ENCODE measurements around the gene KRTAP5-5.
"Not testable (repeated sequence)": the region's sequence is repeated elsewhere in the genome, so short reads cannot be mapped to it uniquely, and the experiment has no call there.

Gene KRTAP5-5

GRCh38 chr11:1629326-1630185, at the start of gene KRTAP5-5:
Gene KRTAP5-5 (plus strand): TSS chr11:1629775. CDS start chr11:1629841, 66 bp downstream.
- H3K4me3 Mint-ChIP-seq = no peak within 1 kb of the TSS
- H3K36me3 Mint-ChIP-seq = no peaks in the 10 kb centered on the region
- H3K27ac Mint-ChIP-seq = no peak within 1 kb of the TSS
- ATAC-seq (replicated peaks) (no peak), DNase-seq (no peak)
- no peaks in the 10 kb centered on the region for H3K9me3 Mint-ChIP-seq
- peaks cover 3 to 7% of the 10 kb centered on the region in 2 donors for H3K4me1 Mint-ChIP-seq
- H3K27me3 Mint-ChIP-seq = peaks cover 45 to 55% of the 10 kb centered on the region in 2 donors

GRCh38 chr11:1581976-1582375, 47.6 kb upstream of the KRTAP5-5 start:
- Mint-ChIP-seq H3K4me3 (no peak overlapping the region), H3K9me3 (peaks cover 8% of the 10 kb centered on the region in 2 donors), H3K36me3 (peaks cover 3 to 4% of the 10 kb centered on the region in 2 donors), H3K4me1 (no peaks in the 10 kb centered on the region), H3K27ac (no peak overlapping the region), H3K27me3 (peaks cover 43 to 77% of the 10 kb centered on the region in 2 donors)
- no peak for DNase-seq
- no peak for ATAC-seq (replicated peaks)

GRCh38 chr11:1582909-1583308, 46.7 kb upstream of the KRTAP5-5 start:
- H3K36me3 Mint-ChIP-seq; H3K27ac Mint-ChIP-seq; H3K4me1 Mint-ChIP-seq; H3K9me3 Mint-ChIP-seq; DNase-seq; ATAC-seq (replicated peaks); H3K4me3 Mint-ChIP-seq: not testable (repeated sequence)
- peaks cover 46 to 79% of the 10 kb centered on the region in 2 donors for H3K27me3 Mint-ChIP-seq

DNA sequence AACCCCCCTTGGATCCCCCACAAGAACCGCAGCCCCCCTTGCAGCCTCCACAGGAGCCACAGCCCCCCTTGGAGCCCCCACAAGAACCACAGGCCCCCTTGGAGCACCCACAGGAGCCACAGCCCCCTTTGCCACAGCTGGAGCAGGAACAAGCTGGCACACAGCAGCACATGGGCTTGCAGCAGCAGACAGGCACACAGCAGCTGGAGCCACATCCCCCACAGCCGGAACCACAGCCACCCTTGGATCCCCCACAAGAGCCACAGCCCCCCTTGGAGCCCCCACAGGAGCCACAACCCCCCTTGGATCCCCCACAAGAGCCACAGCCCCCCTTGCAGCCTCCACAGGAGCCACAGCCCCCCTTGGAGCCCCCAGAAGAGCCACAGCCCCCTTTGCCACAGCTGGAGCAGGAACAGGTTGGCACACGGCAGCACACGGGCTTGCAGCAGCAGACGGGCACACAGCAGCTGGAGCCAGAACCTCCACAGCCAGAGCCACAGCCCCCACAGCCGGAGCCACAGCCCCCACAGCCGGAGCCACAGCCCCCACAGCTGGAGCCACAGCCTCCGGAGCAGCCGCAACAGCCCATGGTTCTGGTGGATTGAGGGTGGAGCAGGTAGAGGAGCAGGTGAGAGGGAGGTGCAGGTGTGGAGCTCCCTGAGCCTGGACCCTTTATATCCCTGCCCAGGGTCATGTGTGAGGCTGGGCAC, 44.8 kb upstream of the KRTAP5-5 start, which contains the start of gene KRTAP5-1:
KRTAP5-1 (minus strand) TSS at position 623 of the 710 bp plus-strand sequence; CDS start at position 589, 34 bp downstream.
- H3K4me1 Mint-ChIP-seq; H3K4me3 Mint-ChIP-seq; H3K27ac Mint-ChIP-seq; H3K9me3 Mint-ChIP-seq; DNase-seq; H3K36me3 Mint-ChIP-seq; ATAC-seq (replicated peaks): not testable (repeated sequence)
- H3K27me3 Mint-ChIP-seq = peaks cover 47 to 79% of the 10 kb centered on the region in 2 donors

DNA sequence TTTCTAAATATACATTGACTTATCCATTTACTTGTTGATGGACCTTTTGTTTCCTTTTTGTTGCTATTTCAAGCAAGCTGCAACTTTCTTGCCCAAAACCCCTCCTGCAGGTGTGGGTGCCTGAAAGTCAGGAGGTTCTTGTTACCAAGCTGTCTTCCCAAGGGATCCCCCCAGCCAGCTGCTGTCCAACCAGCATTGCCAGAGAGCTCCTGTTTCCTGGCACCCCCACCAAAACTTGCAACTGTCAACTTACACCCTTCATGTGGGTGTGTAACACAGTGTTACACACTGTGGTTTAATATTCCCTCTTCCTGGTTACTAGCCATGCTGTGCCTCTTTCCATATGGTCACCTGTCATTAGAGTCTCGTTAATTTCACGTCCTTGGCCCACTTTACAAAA, 42.9 kb upstream of the KRTAP5-5 start:
- DNase-seq (no peak), ATAC-seq (replicated peaks) (no peak)
- H3K4me1 Mint-ChIP-seq = peaks cover 5 to 6% of the 10 kb centered on the region in 2 donors
- peaks cover 4% of the 10 kb centered on the region in 2 donors for H3K36me3 Mint-ChIP-seq
- peak overlapping the region; percentile 21 for H3K27ac Mint-ChIP-seq
- peaks cover 0 to 3% of the 10 kb centered on the region in 2 donors for H3K9me3 Mint-ChIP-seq
- H3K4me3 Mint-ChIP-seq = no peak overlapping the region
- peaks cover 45 to 75% of the 10 kb centered on the region in 2 donors for H3K27me3 Mint-ChIP-seq

- H3K4me1 Mint-ChIP-seq; H3K36me3 Mint-ChIP-seq; DNase-seq; ATAC-seq (replicated peaks); H3K9me3 Mint-ChIP-seq: not testable (repeated sequence)
- H3K27ac Mint-ChIP-seq = peak overlapping the region; percentile 84
- H3K4me3 Mint-ChIP-seq = peak overlapping the region; percentile 15 to 61
- peaks cover 41 to 72% of the 10 kb centered on the region in 2 donors for H3K27me3 Mint-ChIP-seq
These were observed 40.2 kb upstream of the KRTAP5-5 start for GRCh38 chr11:1589191-1589963.

- peaks cover 0 to 3% of the 10 kb centered on the region in 2 donors for H3K9me3 Mint-ChIP-seq
- H3K4me3 Mint-ChIP-seq = no peak overlapping the region
- peaks cover 41 to 67% of the 10 kb centered on the region in 2 donors for H3K27me3 Mint-ChIP-seq
- H3K27ac Mint-ChIP-seq = peak overlapping the region; percentile 56
- H3K36me3 Mint-ChIP-seq = peaks cover 4% of the 10 kb centered on the region in 2 donors
- DNase-seq (no peak), ATAC-seq (replicated peaks) (no peak)
- H3K4me1 Mint-ChIP-seq = peaks cover 5 to 6% of the 10 kb centered on the region in 2 donors
These were observed 39.6 kb upstream of the KRTAP5-5 start for GRCh38 chr11:1589996-1590395.

GRCh38 chr11:1592628-1593027, 36.9 kb upstream of the KRTAP5-5 start:
- ATAC-seq (replicated peaks) (no peak), DNase-seq (no peak)
- peaks cover 55 to 70% of the 10 kb centered on the region in 2 donors for H3K27me3 Mint-ChIP-seq
- H3K4me1 Mint-ChIP-seq = peaks cover 5 to 10% of the 10 kb centered on the region in 2 donors
- H3K27ac Mint-ChIP-seq = no peak overlapping the region
- H3K4me3 Mint-ChIP-seq = no peak overlapping the region
- H3K36me3 Mint-ChIP-seq = peaks cover 4 to 7% of the 10 kb centered on the region in 2 donors
- peaks cover 0 to 3% of the 10 kb centered on the region in 2 donors for H3K9me3 Mint-ChIP-seq

GRCh38 chr11:1595994-1596575, 33.5 kb upstream of the KRTAP5-5 start:
- H3K9me3 Mint-ChIP-seq; H3K4me1 Mint-ChIP-seq; H3K27ac Mint-ChIP-seq; DNase-seq; ATAC-seq (replicated peaks); H3K36me3 Mint-ChIP-seq: not testable (repeated sequence)
- peaks cover 55 to 66% of the 10 kb centered on the region in 2 donors for H3K27me3 Mint-ChIP-seq
- H3K4me3 Mint-ChIP-seq = peak overlapping the region in 1 of 2 donors; percentile 33

GRCh38 chr11:1596576-1597121, 32.9 kb upstream of the KRTAP5-5 start:
- DNase-seq; H3K9me3 Mint-ChIP-seq; H3K27ac Mint-ChIP-seq; H3K36me3 Mint-ChIP-seq; H3K4me3 Mint-ChIP-seq; H3K4me1 Mint-ChIP-seq; ATAC-seq (replicated peaks): not testable (repeated sequence)
- H3K27me3 Mint-ChIP-seq = peaks cover 55 to 66% of the 10 kb centered on the region in 2 donors

GRCh38 chr11:1597331-1597993, 32.1 kb upstream of the KRTAP5-5 start:
- no peak for ATAC-seq (replicated peaks)
- H3K27ac Mint-ChIP-seq = no peak overlapping the region
- H3K4me3 Mint-ChIP-seq = no peak overlapping the region
- no peak for DNase-seq
- H3K27me3 Mint-ChIP-seq = peaks cover 54 to 66% of the 10 kb centered on the region in 2 donors
- H3K36me3 Mint-ChIP-seq = peaks cover 0 to 2% of the 10 kb centered on the region in 2 donors
- no peaks in the 10 kb centered on the region for H3K9me3 Mint-ChIP-seq
- peaks cover 0 to 5% of the 10 kb centered on the region in 2 donors for H3K4me1 Mint-ChIP-seq

DNA sequence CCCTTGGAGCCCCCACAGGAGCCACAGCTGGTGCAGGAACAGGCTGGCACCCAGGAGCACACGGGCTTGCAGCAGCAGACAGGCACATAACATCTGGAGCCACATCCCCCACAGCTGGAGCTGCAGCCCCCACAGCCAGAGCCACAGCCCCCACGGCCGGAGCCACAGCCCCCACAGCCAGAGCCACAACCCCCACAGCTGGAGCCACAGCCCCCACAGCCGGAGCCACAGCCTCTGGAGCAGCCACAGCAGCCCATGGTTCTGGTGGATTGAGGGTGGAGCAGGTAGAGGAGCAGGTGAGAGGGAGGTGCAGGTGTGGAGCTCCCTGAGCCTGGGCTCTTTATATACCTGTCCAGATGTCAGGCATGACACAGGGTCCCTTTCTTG, 31.6 kb upstream of the KRTAP5-5 start, which contains the start of gene KRTAP5-2:
KRTAP5-2 (minus strand) TSS at position 301 of the 387 bp plus-strand sequence; CDS start at position 257, 44 bp downstream.
- no peak within 1 kb of the TSS for H3K4me3 Mint-ChIP-seq
- H3K27me3 Mint-ChIP-seq = peaks cover 49 to 63% of the 10 kb centered on the region in 2 donors
- H3K9me3 Mint-ChIP-seq = no peaks in the 10 kb centered on the region
- peaks cover 0 to 5% of the 10 kb centered on the region in 2 donors for H3K4me1 Mint-ChIP-seq
- peaks cover 0 to 2% of the 10 kb centered on the region in 2 donors for H3K36me3 Mint-ChIP-seq
- ATAC-seq (replicated peaks) = no peak
- no peak for DNase-seq
- no peak within 1 kb of the TSS for H3K27ac Mint-ChIP-seq

- H3K27me3 Mint-ChIP-seq = peaks cover 44 to 63% of the 10 kb centered on the region in 2 donors
- not testable (repeated sequence) for ATAC-seq (replicated peaks); H3K9me3 Mint-ChIP-seq; H3K4me1 Mint-ChIP-seq; DNase-seq; H3K36me3 Mint-ChIP-seq; H3K27ac Mint-ChIP-seq; H3K4me3 Mint-ChIP-seq
These were observed 31.2 kb upstream of the KRTAP5-5 start for GRCh38 chr11:1598406-1598805.

Data from stimulated activated naive B cell treated with anti-CD40 and anti-IgM and Interleukin-4, amounts not matched to agents 10 μg/mL and 1 μg/mL and 100 μg/mL, for 72 hours (primary cell).